HTR-8/SVneo (cell line): ENCODE results near the gene MAPK8IP3.

ENCODE experiments used
- DNase-seq: peaks from one replicate; pipeline ENCODE4 v3.0.0; 2011; ENCODE audit warnings: low spot score, mixed read lengths; ENCODE audit not compliant: insufficient read length
- FAIRE-seq: peaks from 2 replicates; lab custom pipeline; 2011; peaks lifted over from hg19 to GRCh38; lab: Jason Lieb, UNC

MAPK8IP3 gene

DNA sequence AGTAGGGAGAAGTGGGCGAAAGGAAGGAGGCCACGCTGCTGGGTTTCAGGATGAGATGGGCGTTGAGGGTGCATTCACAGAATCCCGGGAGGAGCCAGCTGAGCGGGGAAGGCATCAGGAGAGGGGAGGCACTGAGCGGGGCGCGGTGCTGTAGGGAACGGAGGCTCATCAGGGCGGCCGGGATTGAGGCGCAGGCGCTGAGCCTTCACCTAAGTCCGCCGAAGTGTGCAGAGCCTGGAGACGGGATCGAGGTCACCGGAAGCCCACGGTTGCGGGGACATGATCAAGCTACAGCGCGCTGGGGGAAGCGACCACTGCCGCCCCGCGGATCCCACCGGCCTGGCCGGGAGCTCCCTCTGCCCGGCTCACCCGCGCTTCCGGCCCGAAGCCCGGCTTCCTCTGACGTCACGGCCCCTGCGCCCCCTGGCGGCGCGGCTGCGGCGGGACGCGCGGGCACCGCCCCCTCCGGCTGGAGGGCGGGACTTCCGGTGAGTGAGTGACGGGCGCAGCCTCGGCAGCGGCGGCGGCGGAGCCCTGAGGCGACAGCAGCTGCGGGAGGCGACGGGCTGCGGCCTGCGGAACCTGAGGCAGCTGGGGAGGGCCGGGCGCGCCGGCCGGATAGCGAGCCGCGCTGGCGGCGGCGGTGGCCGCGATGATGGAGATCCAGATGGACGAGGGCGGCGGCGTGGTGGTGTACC lies at the start of gene MAPK8IP3:
MAPK8IP3 (plus strand) TSS at position 508 of the 698 bp plus-strand sequence; CDS start at position 653, 145 bp downstream.
- peak; percentile 98 for FAIRE-seq
- peak; percentile 94 for DNase-seq

DNA sequence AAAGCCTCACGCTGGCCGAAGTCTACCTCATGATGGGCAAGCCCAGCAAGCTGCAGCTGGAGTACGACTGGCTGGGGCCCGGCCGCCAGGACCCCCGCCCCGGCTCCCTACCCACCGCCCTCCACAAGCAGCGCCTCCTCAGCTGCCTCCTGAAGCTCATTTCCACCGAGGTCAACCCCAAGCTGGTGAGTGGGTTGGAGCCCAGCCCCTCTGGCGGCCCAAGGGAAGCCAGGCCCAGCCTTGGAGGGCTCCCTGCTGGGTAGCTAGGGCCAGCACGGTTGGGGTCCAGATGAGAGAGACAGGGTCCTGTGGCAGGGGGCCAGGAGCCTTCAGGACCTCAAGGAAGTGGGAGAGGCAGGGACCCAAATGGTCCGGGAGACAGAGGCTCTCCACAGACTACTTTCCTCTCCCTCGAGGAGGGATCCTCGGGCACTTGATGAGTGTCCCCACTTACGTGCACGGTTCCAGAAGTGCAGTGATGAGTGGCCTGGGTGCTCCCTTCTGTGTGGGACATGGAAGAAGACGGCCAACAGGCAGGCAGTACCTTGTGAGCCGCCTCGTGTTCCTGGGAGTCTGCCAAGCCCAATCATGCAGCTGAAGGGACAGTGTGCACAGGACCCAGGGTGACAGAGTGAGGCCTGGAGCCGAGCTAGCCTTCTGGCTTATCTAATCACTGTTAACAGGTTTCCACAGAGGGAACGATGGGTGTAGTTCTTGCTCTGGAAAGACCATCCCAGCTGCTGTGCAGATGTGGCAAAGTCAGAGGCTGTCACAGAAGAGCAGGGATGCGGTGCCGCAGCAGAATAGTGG lies 49.0 kb upstream of the MAPK8IP3 start:
- FAIRE-seq (no peak), DNase-seq (no peak)

- DNase-seq (no peak), FAIRE-seq (no peak)
Observed at GRCh38 chr16:1657841-1658240, 48.2 kb upstream of the MAPK8IP3 start.

GRCh38 chr16:1659031-1659430 lies 47.0 kb upstream of the MAPK8IP3 start:
- DNase-seq (no peak), FAIRE-seq (no peak)

GRCh38 chr16:1661826-1662225 lies 44.2 kb upstream of the MAPK8IP3 start:
- FAIRE-seq (no peak), DNase-seq (no peak)

- DNase-seq, result no peak
- FAIRE-seq, result no peak
Observed at GRCh38 chr16:1662543-1662942, 43.5 kb upstream of the MAPK8IP3 start.

DNA sequence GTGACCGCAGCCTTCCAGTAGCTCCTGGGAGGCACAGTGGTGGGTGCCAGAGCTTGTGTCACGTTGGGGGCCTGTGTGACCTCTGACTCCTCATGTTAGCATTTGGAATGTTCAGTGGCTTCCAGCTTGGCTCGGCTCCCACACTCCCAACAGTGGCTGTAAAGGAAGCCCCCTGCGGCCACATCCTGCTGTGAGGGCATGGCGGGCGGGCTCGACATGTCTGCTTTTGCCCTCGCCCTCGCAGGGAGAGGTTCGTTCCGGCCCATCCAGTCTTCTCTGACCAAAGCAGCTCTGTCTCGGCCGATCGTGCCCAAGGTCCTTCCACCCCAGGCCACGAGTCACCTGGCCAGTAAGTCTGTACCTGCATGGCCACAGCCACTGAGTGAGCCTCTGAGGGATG lies 40.2 kb upstream of the MAPK8IP3 start:
- no peak for DNase-seq
- no peak for FAIRE-seq

- no peak for DNase-seq
- no peak for FAIRE-seq
Observed at GRCh38 chr16:1666316-1666715, 39.7 kb upstream of the MAPK8IP3 start.

- no peak for DNase-seq
- no peak for FAIRE-seq
Observed at GRCh38 chr16:1667271-1667670, 38.7 kb upstream of the MAPK8IP3 start.

DNA sequence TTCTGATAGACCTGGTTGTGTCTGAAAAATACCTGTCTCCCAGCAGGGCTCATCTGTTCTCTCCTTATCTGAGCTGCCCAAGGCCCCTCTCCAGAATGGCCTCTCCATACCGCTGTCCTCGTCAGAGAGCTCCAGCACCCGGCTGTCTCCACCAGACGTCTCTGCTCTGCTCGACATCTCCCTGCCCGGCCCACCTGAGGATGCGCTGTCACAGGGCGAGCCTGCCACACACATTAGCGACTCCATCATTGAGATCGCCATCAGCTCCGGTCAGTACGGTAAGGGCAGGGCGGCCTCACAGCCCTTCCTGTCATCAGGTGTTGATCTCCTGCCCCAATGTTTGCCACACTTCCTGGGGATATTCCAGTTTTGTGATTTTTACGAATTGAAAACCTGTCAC lies 38.1 kb upstream of the MAPK8IP3 start:
- FAIRE-seq (no peak), DNase-seq (no peak)

DNA sequence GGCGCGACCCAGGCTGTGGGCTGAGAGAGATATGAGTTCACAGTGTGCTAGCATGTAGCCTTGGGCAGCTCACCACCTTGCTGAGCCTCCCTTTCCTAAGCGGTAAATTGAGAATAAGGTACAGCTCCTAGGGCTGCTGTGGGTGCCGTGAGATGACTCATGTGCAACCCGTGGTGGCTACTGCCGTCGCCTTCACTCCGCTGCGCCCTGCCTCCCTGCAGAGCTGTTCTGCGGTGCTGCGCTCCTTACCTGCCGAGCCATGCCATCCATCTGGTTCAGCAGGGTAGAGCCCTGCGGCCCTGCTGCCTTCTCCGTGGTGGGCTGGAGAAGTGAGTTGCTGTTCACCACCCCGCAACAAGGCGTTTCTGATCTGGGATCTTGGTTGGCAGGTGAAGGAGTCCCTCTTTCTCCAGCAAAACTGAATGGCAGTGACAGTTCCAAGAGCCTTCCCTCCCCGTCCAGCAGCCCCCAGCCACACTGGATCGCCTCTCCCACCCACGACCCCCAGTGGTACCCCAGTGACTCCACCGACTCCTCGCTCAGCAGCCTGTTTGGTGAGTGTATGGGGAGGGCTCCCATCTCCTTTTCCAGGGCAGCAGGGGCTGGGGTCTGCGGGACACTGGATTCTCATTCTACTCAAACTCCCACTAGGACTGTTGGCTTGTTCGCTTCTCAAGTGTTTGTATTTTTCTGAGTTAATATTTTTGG lies 37.2 kb upstream of the MAPK8IP3 start:
- FAIRE-seq (no peak), DNase-seq (no peak)

DNA sequence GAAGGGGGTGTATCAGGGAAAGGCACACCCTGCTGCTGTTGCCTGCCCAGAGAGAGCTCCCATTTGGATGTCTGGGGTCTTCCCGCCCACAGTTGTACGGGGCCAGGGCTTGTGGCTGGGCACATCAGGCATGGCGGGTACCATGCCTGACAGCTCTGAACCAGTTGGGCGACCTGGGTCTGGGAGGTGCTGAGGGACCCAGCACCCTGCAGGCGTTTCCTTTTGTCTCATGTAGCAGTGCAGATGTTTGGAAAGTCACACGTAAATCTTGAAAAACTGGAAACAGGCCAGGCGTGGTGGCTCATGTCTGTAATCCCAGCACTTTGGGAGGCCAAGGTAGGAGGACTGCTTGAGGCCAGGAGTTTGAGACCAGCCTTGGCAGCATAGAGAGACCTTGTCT lies 36.3 kb upstream of the MAPK8IP3 start:
- DNase-seq (no peak), FAIRE-seq (no peak)

DNA sequence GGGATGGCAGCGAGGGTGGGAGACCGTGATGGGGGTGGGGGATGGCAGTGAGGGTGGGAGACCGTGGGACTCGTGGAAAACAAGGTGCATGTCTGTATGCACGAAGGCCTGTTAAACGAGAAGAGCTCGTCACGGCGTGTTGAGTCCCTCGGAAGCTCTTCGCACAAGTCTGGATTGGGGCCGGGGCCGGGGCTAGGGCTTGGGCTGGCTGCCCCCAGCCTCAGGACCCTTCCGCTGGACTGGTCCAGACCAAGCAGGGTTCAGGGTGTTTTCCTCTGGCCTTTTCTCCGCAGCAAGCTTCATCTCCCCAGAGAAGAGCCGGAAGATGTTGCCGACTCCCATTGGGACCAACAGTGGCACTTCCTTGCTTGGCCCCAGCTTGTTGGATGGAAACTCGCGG lies 35.6 kb upstream of the MAPK8IP3 start:
- no peak for FAIRE-seq
- DNase-seq, result no peak

DNA sequence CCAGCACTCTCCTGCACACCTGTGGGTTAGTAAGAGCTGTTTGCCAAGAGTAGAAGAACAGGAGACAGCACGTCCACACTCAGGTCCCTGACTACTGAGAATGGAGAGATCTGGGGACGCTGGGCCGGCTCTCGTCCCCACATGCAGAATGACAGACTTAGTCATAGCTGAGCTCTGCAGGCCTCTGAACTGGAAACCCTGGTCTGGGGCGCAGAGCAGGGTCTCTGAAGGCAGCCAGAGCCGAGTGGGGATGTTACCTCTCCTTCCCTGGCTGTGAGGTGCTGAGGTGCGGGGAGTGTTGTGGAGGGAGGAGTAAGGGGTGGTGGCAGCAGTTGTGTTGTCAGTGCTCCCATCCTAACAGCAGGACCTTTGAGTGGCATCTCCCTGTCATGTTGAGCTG lies 35.1 kb upstream of the MAPK8IP3 start:
- FAIRE-seq (no peak), DNase-seq (no peak)

GRCh38 chr16:1673424-1674151 lies 32.4 kb upstream of the MAPK8IP3 start:
- no peak for DNase-seq
- peak; percentile 42 for FAIRE-seq

GRCh38 chr16:1674306-1674705 lies 31.7 kb upstream of the MAPK8IP3 start:
- DNase-seq (no peak), FAIRE-seq (no peak)

GRCh38 chr16:1674751-1675664 lies 31.0 kb upstream of the MAPK8IP3 start:
- peak; percentile 82 for DNase-seq
- FAIRE-seq, result peak; percentile 82

- DNase-seq (no peak), FAIRE-seq (no peak)
Observed at GRCh38 chr16:1676661-1677060, 29.3 kb upstream of the MAPK8IP3 start.

DNA sequence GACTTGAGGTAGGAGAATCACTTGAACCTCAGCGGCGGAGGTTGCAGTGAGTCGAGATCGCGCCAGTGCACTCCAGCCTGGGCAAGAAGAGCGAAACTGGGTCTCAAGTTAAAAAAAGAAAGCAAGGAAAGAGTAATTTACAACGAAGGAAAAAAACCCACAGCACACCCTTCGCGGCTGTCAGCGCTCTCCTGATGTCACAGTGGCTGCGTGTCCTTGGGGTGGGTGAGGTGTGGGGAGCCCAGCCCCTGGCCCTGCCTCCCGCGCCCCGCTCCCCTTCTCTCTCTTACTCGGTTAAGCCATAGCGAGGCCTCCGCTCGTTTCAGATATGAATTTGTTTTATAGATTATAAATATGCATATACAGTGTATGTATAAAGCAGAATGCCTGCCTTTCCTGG lies 28.7 kb upstream of the MAPK8IP3 start:
- FAIRE-seq (no peak), DNase-seq (no peak)
